MG63 (cell line): ENCODE results near the gene DDX39A. TPM values are rescaled to one million over a fixed set of nuclear protein-coding genes. Genes with fewer than 3 reads are reported as not detected.
"Not testable (repeated sequence)": the region's sequence is repeated elsewhere in the genome, so short reads cannot be mapped to it uniquely, and the experiment has no call there.

Experiments used
- DNase-seq: peaks from one replicate; pipeline ENCODE4 v3.0.0-alpha.2; 2020
- H3K27me3 ChIP-seq: fragments of 250-450 bp; sonication (Bioruptor Pico); 2 replicates; pipeline ENCODE4 v1.5.1; 2020; ENCODE audit warnings: mild to moderate bottlenecking, moderate library complexity
- H3K36me3 ChIP-seq: fragments of 250-450 bp; sonication (Bioruptor Pico); 2 replicates; pipeline ENCODE4 v1.5.1; 2020; ENCODE audit warnings: mild to moderate bottlenecking, moderate library complexity
- H3K4me3 ChIP-seq: fragments of 250-450 bp; sonication (Bioruptor Pico); 2 replicates; pipeline ENCODE4 v1.5.1; 2020; ENCODE audit warnings: mild to moderate bottlenecking, moderate library complexity
- H3K9me3 ChIP-seq: fragments of 250-450 bp; sonication (Bioruptor Pico); 2 replicates; pipeline ENCODE4 v1.5.1; 2020; ENCODE audit warnings: mild to moderate bottlenecking, moderate library complexity
- total RNA-seq: library from RNA; depleted of rRNA; stranded (reverse); fragments of >200 nt; shearing (Covaris generic); gene quantifications from 2 replicates; pipeline ENCODE4 v1.2.3, GENCODE V29; 2014; ENCODE audit warnings: low replicate concordance; rRNA removed

Gene DDX39A
- 227 and 342 TPM in 2 replicates for total RNA-seq

- Histone ChIP-seq H3K36me3 (peaks cover 38% of the 10 kb centered on the region), H3K9me3 (no peaks in the 10 kb centered on the region), H3K27me3 (no peaks in the 10 kb centered on the region), H3K4me3 (peak within 1 kb of the TSS; percentile 99)
- DNase-seq = peak; percentile 100
These were observed at the start of gene DDX39A for GRCh38 chr19:14419106-14419813. DDX39A (minus strand) TSS chr19:14419341; CDS start chr19:14413220, 6,121 bp downstream.

GRCh38 chr19:14467816-14468215 is 48.7 kb upstream of the DDX39A start:
- DNase-seq = no peak
- no peaks in the 10 kb centered on the region for H3K27me3 ChIP-seq
- no peaks in the 10 kb centered on the region for H3K9me3 ChIP-seq
- no peak overlapping the region for H3K4me3 ChIP-seq
- H3K36me3 ChIP-seq = peaks cover 62% of the 10 kb centered on the region

DNA sequence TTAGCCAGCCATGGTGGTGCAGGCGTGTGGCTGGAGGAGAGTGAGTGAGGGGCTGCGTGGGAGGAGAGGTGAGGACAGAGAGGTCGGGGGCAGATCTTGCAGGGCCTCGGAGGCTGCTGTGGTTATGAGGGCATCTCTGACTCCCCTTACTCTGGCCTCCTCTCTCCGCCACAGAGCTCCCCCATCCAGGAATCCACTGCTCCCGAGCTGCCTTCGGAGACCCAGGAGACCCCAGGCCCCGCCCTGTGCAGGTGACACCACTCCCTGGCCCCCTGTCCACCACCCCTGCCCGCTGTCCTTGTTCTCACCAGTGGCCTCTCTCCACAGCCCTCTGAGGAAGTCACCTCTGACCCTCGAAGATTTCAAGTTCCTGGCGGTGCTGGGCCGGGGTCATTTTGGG is 48.2 kb upstream of the DDX39A start:
- Histone ChIP-seq H3K4me3 (no peak overlapping the region), H3K36me3 (peaks cover 66% of the 10 kb centered on the region), H3K9me3 (no peaks in the 10 kb centered on the region), H3K27me3 (no peaks in the 10 kb centered on the region)
- no peak for DNase-seq

GRCh38 chr19:14463747-14464146 is 44.6 kb upstream of the DDX39A start:
- no peak overlapping the region for H3K4me3 ChIP-seq
- H3K9me3 ChIP-seq = no peaks in the 10 kb centered on the region
- peaks cover 55% of the 10 kb centered on the region for H3K36me3 ChIP-seq
- no peaks in the 10 kb centered on the region for H3K27me3 ChIP-seq
- no peak for DNase-seq

GRCh38 chr19:14462401-14462800 is 43.3 kb upstream of the DDX39A start:
- H3K4me3 ChIP-seq, H3K27me3 ChIP-seq, H3K9me3 ChIP-seq, DNase-seq: not testable (repeated sequence)
- peaks cover 56% of the 10 kb centered on the region for H3K36me3 ChIP-seq

DNA sequence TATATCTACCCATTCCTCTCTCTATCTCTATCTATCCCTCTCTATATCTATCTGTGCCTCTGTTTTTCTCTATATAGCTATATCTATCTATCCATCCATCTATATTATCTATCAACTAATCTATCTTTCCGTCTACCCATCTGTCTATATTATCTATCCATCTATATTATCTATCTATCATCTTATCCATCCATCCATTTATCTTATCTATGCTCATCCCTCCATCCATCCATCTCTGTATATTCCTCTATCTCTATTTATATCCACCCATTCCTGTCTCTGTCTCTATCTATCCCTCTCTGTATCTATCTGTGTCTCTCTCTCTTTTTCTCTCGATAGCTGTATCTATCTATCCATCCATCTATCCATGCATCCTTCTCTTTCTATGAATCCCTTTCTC is 41.8 kb upstream of the DDX39A start:
- Histone ChIP-seq H3K9me3 (no peaks in the 10 kb centered on the region), H3K36me3 (peaks cover 46% of the 10 kb centered on the region), H3K27me3 (no peaks in the 10 kb centered on the region), H3K4me3 (no peak overlapping the region)
- DNase-seq = no peak

- no peak overlapping the region for H3K4me3 ChIP-seq
- H3K27me3 ChIP-seq = no peaks in the 10 kb centered on the region
- no peak for DNase-seq
- H3K9me3 ChIP-seq = no peaks in the 10 kb centered on the region
- H3K36me3 ChIP-seq = peaks cover 39% of the 10 kb centered on the region
These were observed 40.6 kb upstream of the DDX39A start for GRCh38 chr19:14459703-14460102.

GRCh38 chr19:14452303-14452702 is 33.2 kb upstream of the DDX39A start:
- H3K27me3 ChIP-seq, H3K9me3 ChIP-seq, H3K4me3 ChIP-seq, DNase-seq: not testable (repeated sequence)
- peaks cover 50% of the 10 kb centered on the region for H3K36me3 ChIP-seq

GRCh38 chr19:14450876-14451275 is 31.7 kb upstream of the DDX39A start:
- Histone ChIP-seq H3K4me3 (no peak overlapping the region), H3K9me3 (no peaks in the 10 kb centered on the region), H3K36me3 (peaks cover 65% of the 10 kb centered on the region), H3K27me3 (no peaks in the 10 kb centered on the region)
- no peak for DNase-seq

- no peak overlapping the region for H3K4me3 ChIP-seq
- H3K36me3 ChIP-seq = peaks cover 68% of the 10 kb centered on the region
- DNase-seq = peak; percentile 79
- no peaks in the 10 kb centered on the region for H3K9me3 ChIP-seq
- H3K27me3 ChIP-seq = no peaks in the 10 kb centered on the region
These were observed 31.2 kb upstream of the DDX39A start for GRCh38 chr19:14450168-14450874.

- Histone ChIP-seq H3K4me3 (no peak overlapping the region), H3K36me3 (peaks cover 74% of the 10 kb centered on the region), H3K27me3 (no peaks in the 10 kb centered on the region), H3K9me3 (no peaks in the 10 kb centered on the region)
- DNase-seq = no peak
These were observed 30.2 kb upstream of the DDX39A start for GRCh38 chr19:14449321-14449720.

DNA sequence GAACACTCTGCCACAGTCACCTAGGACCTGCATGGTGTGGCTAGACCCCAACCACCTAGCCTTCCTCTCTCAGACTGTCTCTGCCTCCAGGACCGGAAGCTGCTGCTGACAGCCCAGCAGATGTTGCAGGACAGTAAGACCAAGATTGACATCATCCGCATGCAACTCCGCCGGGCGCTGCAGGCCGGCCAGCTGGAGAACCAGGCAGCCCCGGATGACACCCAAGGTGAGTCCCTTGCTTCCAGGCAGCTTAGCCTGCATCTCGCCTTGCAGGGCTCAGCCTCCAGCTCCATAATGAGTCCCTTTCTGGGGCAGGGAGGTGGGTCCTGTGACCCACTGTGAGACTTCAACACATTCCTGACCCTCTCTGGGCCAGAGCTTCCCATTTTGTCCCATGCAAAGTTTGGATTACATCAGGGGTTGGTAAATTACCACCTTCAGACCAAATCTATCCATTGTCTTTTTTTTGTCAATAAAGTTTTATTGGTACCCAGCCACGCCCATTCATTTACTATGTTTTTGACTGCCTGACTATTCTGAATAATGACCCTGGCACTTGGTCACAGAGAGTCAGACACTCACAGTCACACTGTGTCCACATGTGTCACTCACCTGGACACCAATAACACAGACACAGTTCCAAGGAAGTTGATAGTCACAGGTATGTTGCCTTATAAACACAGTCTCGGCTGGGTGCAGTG is 27.3 kb upstream of the DDX39A start:
- H3K27me3 ChIP-seq = no peaks in the 10 kb centered on the region
- no peaks in the 10 kb centered on the region for H3K9me3 ChIP-seq
- no peak for DNase-seq
- H3K4me3 ChIP-seq = no peak overlapping the region
- H3K36me3 ChIP-seq = peaks cover 80% of the 10 kb centered on the region

DNA sequence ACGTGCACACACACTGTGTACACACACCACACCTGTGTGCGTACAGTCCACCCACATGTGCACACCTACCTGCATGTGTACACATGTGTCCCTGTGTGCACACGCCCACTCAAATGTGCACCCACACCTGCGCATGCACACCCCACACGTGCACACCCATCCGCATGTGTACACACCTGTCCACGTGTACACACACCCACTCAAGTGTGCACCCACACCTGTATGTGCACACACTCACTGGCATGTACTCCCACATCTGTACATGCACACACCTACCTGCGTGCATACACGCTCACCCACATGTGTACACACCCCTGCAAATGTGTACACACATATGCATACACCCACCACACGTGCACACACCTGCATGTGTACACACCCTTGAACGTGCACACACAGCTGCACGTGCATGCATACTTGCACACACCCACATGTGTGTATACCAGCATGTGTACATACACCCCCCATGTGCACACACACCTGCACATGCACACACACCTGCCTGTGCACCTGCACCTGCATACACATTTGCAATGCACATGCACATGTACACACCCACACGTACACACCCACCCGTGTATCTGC is 24.6 kb upstream of the DDX39A start:
- no peaks in the 10 kb centered on the region for H3K27me3 ChIP-seq
- no peaks in the 10 kb centered on the region for H3K9me3 ChIP-seq
- peaks cover 54% of the 10 kb centered on the region for H3K36me3 ChIP-seq
- H3K4me3 ChIP-seq = no peak overlapping the region
- no peak for DNase-seq

DNA sequence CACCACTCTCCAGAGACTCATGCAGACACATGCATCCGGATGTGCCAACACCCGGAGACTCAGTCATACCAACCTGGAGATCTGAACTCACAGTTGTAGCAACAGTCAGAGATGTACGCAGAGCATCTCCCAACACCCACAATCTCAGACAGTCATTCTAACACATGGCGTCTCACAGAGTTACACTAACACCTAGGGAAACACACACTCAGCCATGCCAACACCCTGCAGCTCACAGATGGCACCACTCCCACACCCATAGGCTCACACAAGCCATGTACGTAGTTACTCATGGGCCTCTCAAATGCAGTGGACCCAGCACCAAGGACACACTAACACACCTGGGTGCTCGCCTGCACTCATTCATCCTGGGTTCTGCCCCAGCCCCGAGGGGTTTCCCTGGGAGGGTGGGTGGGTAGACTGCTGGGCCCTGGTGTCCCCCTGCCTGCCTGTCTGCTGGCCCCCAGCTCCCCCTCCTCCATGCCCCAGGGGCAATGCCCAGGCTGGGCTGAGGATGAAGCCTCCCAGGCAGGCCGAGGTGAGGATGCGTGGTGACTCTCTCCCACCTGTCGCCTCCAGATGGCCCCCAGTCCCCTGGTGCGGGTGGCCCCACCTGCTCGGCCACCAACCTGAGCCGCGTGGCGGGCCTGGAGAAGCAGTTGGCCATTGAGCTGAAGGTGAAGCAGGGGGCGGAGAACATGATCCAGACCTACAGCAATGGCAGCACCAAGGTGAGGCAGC is 23.9 kb upstream of the DDX39A start:
- Histone ChIP-seq H3K27me3 (no peaks in the 10 kb centered on the region), H3K9me3 (no peaks in the 10 kb centered on the region), H3K36me3 (peaks cover 49% of the 10 kb centered on the region), H3K4me3 (no peak overlapping the region)
- DNase-seq = no peak

GRCh38 chr19:14441041-14441938 is 22.1 kb upstream of the DDX39A start:
- H3K27me3 ChIP-seq = no peaks in the 10 kb centered on the region
- DNase-seq = no peak
- H3K9me3 ChIP-seq = no peaks in the 10 kb centered on the region
- H3K4me3 ChIP-seq = no peak overlapping the region
- H3K36me3 ChIP-seq = peaks cover 51% of the 10 kb centered on the region

- Histone ChIP-seq H3K9me3 (no peaks in the 10 kb centered on the region), H3K36me3 (peaks cover 49% of the 10 kb centered on the region), H3K27me3 (no peaks in the 10 kb centered on the region), H3K4me3 (no peak overlapping the region)
- DNase-seq = no peak
These were observed 20.9 kb upstream of the DDX39A start for GRCh38 chr19:14440049-14440448.
